Spleen (tissue), 11 donors: Measurements from ENCODE around the gene PRKG1. TPM values are rescaled to one million over a fixed set of nuclear protein-coding genes. Genes with fewer than 3 reads are reported as not detected.

Experiments used
- DNase-seq: peaks from one replicate; pipeline ENCODE4 v3.0.0-alpha.2; 2020
- H3K27ac ChIP-seq, 8 donors: fragments of 200-600 bp; sonication (generic) in 7 of 8; 1 replicate in 4 of 8; 2 replicates in 4 of 8; pipeline versions ENCODE4 v1.5.0 to v1.8.0; 2016 to 2021; ENCODE audit warnings: inconsistent platforms in 4 of 8, mild to moderate bottlenecking in 4 of 8, moderate library complexity in 1 of 8
- H3K27me3 ChIP-seq, 7 donors: fragments of 200-600 bp; sonication (generic) in 6 of 7; replicated peaks in 1 of 7; 1 replicate in 4 of 7; 2 replicates in 3 of 7; pipeline versions ENCODE4 v1.5.0 to v1.8.0; 2016 to 2021; ENCODE audit warnings: inconsistent platforms in 3 of 7, mild to moderate bottlenecking in 1 of 7
- H3K36me3 ChIP-seq, 6 donors: fragments of 200-600 bp; sonication (generic) in 5 of 6; 1 replicate in 4 of 6; 2 replicates in 2 of 6; pipeline versions ENCODE4 v1.5.0 to v1.8.0; 2016 to 2021; ENCODE audit warnings: inconsistent platforms in 2 of 6
- H3K4me1 ChIP-seq, 6 donors: fragments of 200-600 bp; sonication (generic) in 5 of 6; 1 replicate in 3 of 6; 2 replicates in 3 of 6; pipeline versions ENCODE4 v1.5.0 to v1.8.0; 2016 to 2021; ENCODE audit warnings: inconsistent platforms in 3 of 6
- H3K4me3 ChIP-seq, 8 donors: fragments of 200-600 bp; sonication (generic) in 7 of 8; 1 replicate in 4 of 8; 2 replicates in 4 of 8; pipeline versions ENCODE4 v1.5.0 to v1.8.0; 2016 to 2021; ENCODE audit warnings: inconsistent platforms in 4 of 8, mild to moderate bottlenecking in 4 of 8, moderate library complexity in 2 of 8
- H3K9me3 ChIP-seq, 8 donors: fragments of 200-600 bp; sonication (generic) in 7 of 8; 1 replicate in 4 of 8; 2 replicates in 4 of 8; pipeline versions ENCODE4 v1.5.0 to v1.8.0; 2016 to 2021; ENCODE audit warnings: inconsistent platforms in 4 of 8
- POLR2A ChIP-seq, 3 donors: fragments of 450-650 bp; IDR thresholded peaks; one replicate each; pipeline ENCODE4 v1.5.1; 2017; ENCODE audit warnings: antibody characterized with exemption in 3 of 3, mild to moderate bottlenecking in 1 of 3
- POLR2AphosphoS5 ChIP-seq, 3 donors: sonication (generic); formaldehyde crosslinking; IDR thresholded peaks; one replicate each; pipeline ENCODE4 v1.5.1; 2017; ENCODE audit warnings: antibody characterized with exemption in 3 of 3
- WGBS, 5 donors: extraction: QIAGEN DNeasy Blood & Tissue Kit in 3 of 5; methylation state at CpG; one replicate each; pipeline versions ENCODE4 v1.1.5 to v1.1.7; 2013 to 2018; 5-methylcytosine and 5-hydroxymethylcytosine counted together
- intact Hi-C: fragments of 100-400 bp; cut with DNase I; formaldehyde crosslinking; loops from one replicate; pipeline ENCODE4 v1.15.0; 2023; ENCODE audit warnings: low total_unique reads
- polyA plus RNA-seq, 3 donors: library from polyadenylated mRNA; stranded (reverse); fragments of 200-250 nt; gene quantifications; one replicate each; pipeline ENCODE4 v1.2.1, GENCODE V29; 2013
- total RNA-seq, 7 donors: library from RNA; depleted of rRNA in 3 of 7; stranded (reverse); fragments of >200 nt in 3 of 7; fragmentation: NEBNext Ultra II Directional in 4 of 7; extraction: Animal tissue kit (Norgen Biotek cat#: 25700) in 4 of 7; gene quantifications; one replicate each; pipeline versions ENCODE4 v1.1.0 to v1.2.1, GENCODE V29; 2016 to 2021
- TF ChIP-seq, protein P1 (sequence below), 11 experiments: fragments of 200-600 bp in 7 of 11; fragments of 450-650 bp in 4 of 11; sonication (generic) in 4 of 11; IDR thresholded peaks in 8 of 11; conservative IDR thresholded peaks in 3 of 11; 1 replicate in 7 of 11; 2 replicates in 4 of 11; pipeline versions ENCODE4 v1.4.0 to v1.8.0; 2016 to 2021; ENCODE audit warnings: antibody characterized with exemption in 11 of 11, inconsistent platforms in 4 of 11, mild to moderate bottlenecking in 1 of 11
- donor health status: healthy with polysubstance abuse.
- donor health status: DM: no; HTN: no; CAD: no; lungs with moderate emphysema.
- donor health status: DM: no; HTN: no; CAD: no.
- donor health status: Bipolar disorder and iron deficiency.
- donor health status: healthy.
- donor health status: DM: no; HTN: no; CAD: no.
- donor health status: DM: yes; HTN: yes; CAD: no.

PRKG1 gene
- total and polyA plus RNA-seq, 10 donors = 0.65 to 10.5 (median 7.2) TPM

DNA sequence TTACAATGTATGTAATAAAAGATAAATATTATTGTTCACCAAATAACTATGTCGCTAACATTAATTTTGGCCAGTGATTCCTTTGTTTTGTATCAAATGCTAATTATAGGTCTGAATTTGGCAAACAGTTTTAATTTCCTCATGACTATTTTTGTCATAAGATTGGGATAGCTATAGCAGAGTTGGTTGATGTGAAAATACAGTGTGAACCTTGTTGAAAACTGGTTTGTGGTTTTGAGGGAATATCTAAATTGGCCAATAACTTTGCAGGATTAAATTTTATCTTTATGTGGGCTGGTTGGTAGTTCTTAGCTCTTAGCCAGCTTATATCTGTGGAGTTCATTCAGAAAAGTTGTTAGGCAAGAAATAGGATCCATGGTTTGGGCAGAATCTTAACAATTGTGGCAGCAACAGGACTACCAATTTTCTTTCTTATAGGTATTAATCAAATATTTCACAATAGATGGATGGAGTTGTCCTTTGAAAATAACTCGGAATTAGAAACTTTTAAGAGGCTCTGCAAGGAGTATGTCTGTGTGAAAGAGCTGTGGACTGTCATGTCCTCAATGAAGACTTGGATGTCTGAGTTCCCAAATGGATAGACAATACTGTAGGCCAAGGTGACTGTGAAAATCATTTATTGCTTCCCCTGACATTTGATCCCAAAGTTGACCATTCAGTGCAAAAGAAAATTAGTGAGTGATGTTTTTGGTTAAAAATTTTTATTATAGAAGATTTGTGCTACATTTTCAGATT, 73.5 kb downstream of the PRKG1 start:
- 73 to 88% (median 86%) methylated on average over 2 of the region's 2 CpGs for WGBS, 5 donors
- DNase-seq = no peak
- no peak overlapping the region for H3K27ac ChIP-seq
- no peaks in the 10 kb centered on the region for H3K9me3 ChIP-seq
- intact Hi-C loops = no loop called here
- H3K27me3 ChIP-seq = no peaks in the 10 kb centered on the region
- no peak overlapping the region for H3K4me3 ChIP-seq
- TF ChIP-seq POLR2A (IDR thresholded peaks at IDR 0.05) = no peak
- no peaks in the 10 kb centered on the region for H3K36me3 ChIP-seq
- no peaks in the 10 kb centered on the region for H3K4me1 ChIP-seq

DNA sequence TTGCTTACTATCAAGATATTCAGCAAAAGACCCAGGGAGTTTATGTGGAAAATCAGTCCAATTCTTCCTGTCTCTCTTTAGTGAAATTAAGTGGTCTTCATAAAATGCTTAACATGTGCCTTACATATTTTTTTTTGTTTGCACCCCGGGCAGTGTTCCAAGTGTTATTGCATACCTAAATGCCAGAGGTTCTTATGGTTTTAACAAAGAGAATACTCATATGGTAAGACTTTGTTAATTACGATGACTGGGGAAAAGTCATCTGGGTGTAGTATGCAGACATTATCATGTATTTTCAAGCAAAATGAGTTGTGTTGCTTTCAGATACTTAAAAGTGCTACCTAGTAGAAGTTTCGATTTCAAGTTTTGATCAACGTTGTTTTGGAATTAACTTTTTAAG, 82.6 kb downstream of the PRKG1 start:
- no peak overlapping the region for H3K4me3 ChIP-seq
- no peaks in the 10 kb centered on the region for H3K36me3 ChIP-seq
- no peak for DNase-seq
- H3K4me1 ChIP-seq = no peaks in the 10 kb centered on the region
- no peaks in the 10 kb centered on the region for H3K9me3 ChIP-seq
- TF ChIP-seq POLR2AphosphoS5 (IDR thresholded peaks at IDR 0.05) = no peak
- TF ChIP-seq POLR2A (IDR thresholded peaks at IDR 0.05) = no peak
- TF ChIP-seq, protein P1, sequence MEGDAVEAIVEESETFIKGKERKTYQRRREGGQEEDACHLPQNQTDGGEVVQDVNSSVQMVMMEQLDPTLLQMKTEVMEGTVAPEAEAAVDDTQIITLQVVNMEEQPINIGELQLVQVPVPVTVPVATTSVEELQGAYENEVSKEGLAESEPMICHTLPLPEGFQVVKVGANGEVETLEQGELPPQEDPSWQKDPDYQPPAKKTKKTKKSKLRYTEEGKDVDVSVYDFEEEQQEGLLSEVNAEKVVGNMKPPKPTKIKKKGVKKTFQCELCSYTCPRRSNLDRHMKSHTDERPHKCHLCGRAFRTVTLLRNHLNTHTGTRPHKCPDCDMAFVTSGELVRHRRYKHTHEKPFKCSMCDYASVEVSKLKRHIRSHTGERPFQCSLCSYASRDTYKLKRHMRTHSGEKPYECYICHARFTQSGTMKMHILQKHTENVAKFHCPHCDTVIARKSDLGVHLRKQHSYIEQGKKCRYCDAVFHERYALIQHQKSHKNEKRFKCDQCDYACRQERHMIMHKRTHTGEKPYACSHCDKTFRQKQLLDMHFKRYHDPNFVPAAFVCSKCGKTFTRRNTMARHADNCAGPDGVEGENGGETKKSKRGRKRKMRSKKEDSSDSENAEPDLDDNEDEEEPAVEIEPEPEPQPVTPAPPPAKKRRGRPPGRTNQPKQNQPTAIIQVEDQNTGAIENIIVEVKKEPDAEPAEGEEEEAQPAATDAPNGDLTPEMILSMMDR (IDR thresholded peaks at IDR 0.05 in 8 of 11, conservative IDR thresholded peaks at IDR 0.05 in 3 of 11) = no peak
- 76 to 88% (median 77%) methylated on average over 4 of the region's 4 CpGs for WGBS, 5 donors
- intact Hi-C loops = no loop called here
- H3K27me3 ChIP-seq = no peaks in the 10 kb centered on the region
- H3K27ac ChIP-seq = no peak overlapping the region

DNA sequence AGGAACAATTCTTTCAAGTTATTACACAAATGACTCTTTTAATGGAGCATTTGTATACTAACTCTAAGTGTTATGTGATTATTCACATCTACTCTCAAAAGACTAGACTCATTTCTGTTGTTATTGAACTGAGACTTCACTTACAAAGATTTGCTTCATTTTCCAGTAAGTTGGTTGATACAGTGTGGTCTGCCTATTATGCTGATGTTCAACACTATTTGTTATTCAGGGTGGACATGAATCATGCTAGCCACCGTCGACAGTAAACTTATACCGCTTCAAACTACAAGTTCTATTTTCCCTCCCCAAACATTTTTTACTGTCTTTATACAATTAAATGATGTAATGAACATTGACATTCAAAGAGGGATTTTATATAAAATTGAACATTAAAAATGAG, 84.5 kb downstream of the PRKG1 start:
- WGBS, 5 donors = 91 to 95% (median 94%) methylated on average over 3 of the region's 3 CpGs
- Histone ChIP-seq H3K27me3 (no peaks in the 10 kb centered on the region), H3K27ac (no peak overlapping the region), H3K9me3 (no peaks in the 10 kb centered on the region), H3K36me3 (no peaks in the 10 kb centered on the region), H3K4me1 (no peaks in the 10 kb centered on the region), H3K4me3 (no peak overlapping the region)
- no peak for DNase-seq
- intact Hi-C loops = no loop called here
- TF ChIP-seq POLR2A (IDR thresholded peaks at IDR 0.05) (no peak), POLR2AphosphoS5 (IDR thresholded peaks at IDR 0.05) (no peak)
- TF ChIP-seq, protein P1 (IDR thresholded peaks at IDR 0.05 in 8 of 11, conservative IDR thresholded peaks at IDR 0.05 in 3 of 11) = no peak

DNA sequence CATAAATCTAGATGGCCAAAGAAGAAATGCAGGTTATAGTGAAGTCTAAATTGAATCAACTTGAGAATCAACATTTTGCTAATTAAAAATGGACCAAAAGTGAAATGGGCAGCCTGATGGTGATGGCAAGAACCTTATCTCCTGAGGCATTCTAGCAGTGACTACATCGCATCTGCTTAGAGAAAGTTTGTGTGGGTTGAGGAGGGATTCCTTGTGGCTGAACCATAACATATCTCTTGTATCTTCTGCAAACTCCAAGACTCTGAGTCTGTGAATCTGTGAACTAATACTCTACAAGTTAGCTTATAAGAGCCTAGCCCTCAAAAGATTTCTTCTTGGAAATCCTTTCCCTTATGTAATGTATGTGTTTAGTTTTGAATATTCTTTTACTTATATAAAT, 85.6 kb downstream of the PRKG1 start:
- WGBS, 5 donors = 90 to 100% (median 96%) methylated on average over 1 of the region's 1 CpG
- Histone ChIP-seq H3K4me3 (no peak overlapping the region), H3K4me1 (no peaks in the 10 kb centered on the region), H3K27me3 (no peaks in the 10 kb centered on the region), H3K36me3 (no peaks in the 10 kb centered on the region), H3K27ac (no peak overlapping the region), H3K9me3 (no peaks in the 10 kb centered on the region)
- TF ChIP-seq POLR2A (IDR thresholded peaks at IDR 0.05) = no peak
- TF ChIP-seq, protein P1 (IDR thresholded peaks at IDR 0.05 in 8 of 11, conservative IDR thresholded peaks at IDR 0.05 in 3 of 11) = no peak
- TF ChIP-seq POLR2AphosphoS5 (IDR thresholded peaks at IDR 0.05) = no peak
- DNase-seq = no peak
- intact Hi-C loops = no loop called here
